K562 (cell line): ENCODE results near the gene NPTXR. TPM values are rescaled to one million over a fixed set of nuclear protein-coding genes. Genes with fewer than 3 reads are reported as not detected.

Experiments used
- BRD4 ChIP-seq: fragments of 200-600 bp; sonication (generic); IDR thresholded peaks from 2 replicates; pipeline ENCODE4 v1.6.1; 2017; ENCODE audit warnings: inconsistent platforms
- BRF1 ChIP-seq: IDR thresholded peaks from 3 replicates; pipeline ENCODE4 v1.6.1; 2011; ENCODE audit warnings: borderline replicate concordance, mild to moderate bottlenecking; ENCODE audit not compliant: insufficient read length; ENCODE audit errors: extremely low read depth
- CBX5 ChIP-seq: IDR thresholded peaks from 2 replicates; pipeline ENCODE4 v1.6.1; 2014; ENCODE audit warnings: low read depth, borderline replicate concordance
- EZH2 ChIP-seq: IDR thresholded peaks from 2 replicates; pipeline ENCODE4 v1.6.1; 2012; ENCODE audit warnings: low read depth, mild to moderate bottlenecking, inconsistent platforms, low read length, borderline replicate concordance
- MLX ChIP-seq, 2 experiments: fragments of 450-650 bp in 1 of 2; sonication (generic) in 1 of 2; formaldehyde crosslinking; conservative IDR thresholded peaks; 2 replicates each; pipeline versions ENCODE4 v1.4.0 to v1.8.1; 2020 to 2022; ENCODE audit warnings: mild to moderate bottlenecking in 1 of 2, missing genetic modification reagents in 1 of 2
- ZBTB26 ChIP-seq: fragments of 450-650 bp; formaldehyde crosslinking; IDR thresholded peaks from 2 replicates; pipeline ENCODE4 v1.4.0; 2022; ENCODE audit warnings: missing genetic modification characterization
- ZC3H11A ChIP-seq: IDR thresholded peaks from 2 replicates; pipeline ENCODE4 v1.6.1; 2012; ENCODE audit warnings: low read depth, low read length, improper control_type of control experiment
- ZSCAN32 ChIP-seq: fragments of 450-650 bp; formaldehyde crosslinking; IDR thresholded peaks from 2 replicates; pipeline ENCODE4 v1.4.0; 2020; ENCODE audit warnings: mild to moderate bottlenecking, moderate library complexity
- polyA plus RNA-seq, 8 experiments: library from polyadenylated mRNA; depleted of rRNA in 4 of 8; stranded (reverse) in 5 of 8; unstranded in 3 of 8; fragments of >200 nt; fragmentation: Nextera tagmentation in 2 of 8; fragmentation: Illumina TruSeq in 1 of 8; extraction: Ambion mirVana in 2 of 8; extraction: Trizol in 1 of 8; gene quantifications; 2 replicates each; pipeline versions ENCODE4 v1.2.1 to v1.2.3, GENCODE V29; 2011 to 2014; ENCODE audit warnings: inconsistent platforms in 1 of 8, missing spikeins in 1 of 8
- total RNA-seq, 7 experiments: library from RNA; depleted of rRNA in 6 of 7; stranded (reverse); fragments of >200 nt in 6 of 7; fragmentation: Illumina TruSeq in 2 of 7; extraction: Trizol in 2 of 7; gene quantifications; 2 replicates each; pipeline versions ENCODE4 v1.2.1 to v1.2.3, GENCODE V29; 2011 to 2021; ENCODE audit warnings: low replicate concordance in 1 of 7
- TF ChIP-seq, protein P1 (sequence below): fragments of 250-450 bp; sonication (Bioruptor Pico); IDR thresholded peaks from 2 replicates; pipeline ENCODE4 v1.8.0; 2022; ENCODE audit warnings: moderate library complexity, mild to moderate bottlenecking, inconsistent platforms
- TF ChIP-seq, protein P2 (sequence below): fragments of 250-450 bp; sonication (Bioruptor Pico); IDR thresholded peaks from 2 replicates; pipeline ENCODE4 v1.8.0; 2021; ENCODE audit warnings: mild to moderate bottlenecking, moderate library complexity

NPTXR gene
- total and polyA plus RNA-seq, 9 of the 15 experiments (the other 6 are each of a cell fraction or from before 2014, with no cell fraction given), result 0.01 to 3.1 (median 1.1) TPM

GRCh38 chr22:38829485-38829884 lies 14.3 kb downstream of the NPTXR start (continued):
- TF ChIP-seq, protein P1, sequence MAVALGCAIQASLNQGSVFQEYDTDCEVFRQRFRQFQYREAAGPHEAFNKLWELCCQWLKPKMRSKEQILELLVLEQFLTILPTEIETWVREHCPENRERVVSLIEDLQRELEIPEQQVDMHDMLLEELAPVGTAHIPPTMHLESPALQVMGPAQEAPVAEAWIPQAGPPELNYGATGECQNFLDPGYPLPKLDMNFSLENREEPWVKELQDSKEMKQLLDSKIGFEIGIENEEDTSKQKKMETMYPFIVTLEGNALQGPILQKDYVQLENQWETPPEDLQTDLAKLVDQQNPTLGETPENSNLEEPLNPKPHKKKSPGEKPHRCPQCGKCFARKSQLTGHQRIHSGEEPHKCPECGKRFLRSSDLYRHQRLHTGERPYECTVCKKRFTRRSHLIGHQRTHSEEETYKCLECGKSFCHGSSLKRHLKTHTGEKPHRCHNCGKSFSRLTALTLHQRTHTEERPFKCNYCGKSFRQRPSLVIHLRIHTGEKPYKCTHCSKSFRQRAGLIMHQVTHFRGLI (CRISPR knock-in tag), result no peak
- TF ChIP-seq ZBTB26 (no peak), EZH2 (no peak), ZSCAN32 (CRISPR knock-in tag) (no peak), ZC3H11A (no peak), CBX5 (no peak), MLX (CRISPR knock-in tag; conservative IDR thresholded peaks at IDR 0.05) (no peak), BRF1 (no peak), BRD4 (no peak)
- TF ChIP-seq, protein P2, sequence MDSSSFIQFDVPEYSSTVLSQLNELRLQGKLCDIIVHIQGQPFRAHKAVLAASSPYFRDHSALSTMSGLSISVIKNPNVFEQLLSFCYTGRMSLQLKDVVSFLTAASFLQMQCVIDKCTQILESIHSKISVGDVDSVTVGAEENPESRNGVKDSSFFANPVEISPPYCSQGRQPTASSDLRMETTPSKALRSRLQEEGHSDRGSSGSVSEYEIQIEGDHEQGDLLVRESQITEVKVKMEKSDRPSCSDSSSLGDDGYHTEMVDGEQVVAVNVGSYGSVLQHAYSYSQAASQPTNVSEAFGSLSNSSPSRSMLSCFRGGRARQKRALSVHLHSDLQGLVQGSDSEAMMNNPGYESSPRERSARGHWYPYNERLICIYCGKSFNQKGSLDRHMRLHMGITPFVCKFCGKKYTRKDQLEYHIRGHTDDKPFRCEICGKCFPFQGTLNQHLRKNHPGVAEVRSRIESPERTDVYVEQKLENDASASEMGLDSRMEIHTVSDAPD (CRISPR knock-in tag), result no peak
- TF ChIP-seq, all 486 proteins: peak for 0
